ENCODE data around the gene CROCC.
"Not testable (repeated sequence)": the region's sequence is repeated elsewhere in the genome, so short reads cannot be mapped to it uniquely, and the experiment has no call there.

The CROCC gene

DNA sequence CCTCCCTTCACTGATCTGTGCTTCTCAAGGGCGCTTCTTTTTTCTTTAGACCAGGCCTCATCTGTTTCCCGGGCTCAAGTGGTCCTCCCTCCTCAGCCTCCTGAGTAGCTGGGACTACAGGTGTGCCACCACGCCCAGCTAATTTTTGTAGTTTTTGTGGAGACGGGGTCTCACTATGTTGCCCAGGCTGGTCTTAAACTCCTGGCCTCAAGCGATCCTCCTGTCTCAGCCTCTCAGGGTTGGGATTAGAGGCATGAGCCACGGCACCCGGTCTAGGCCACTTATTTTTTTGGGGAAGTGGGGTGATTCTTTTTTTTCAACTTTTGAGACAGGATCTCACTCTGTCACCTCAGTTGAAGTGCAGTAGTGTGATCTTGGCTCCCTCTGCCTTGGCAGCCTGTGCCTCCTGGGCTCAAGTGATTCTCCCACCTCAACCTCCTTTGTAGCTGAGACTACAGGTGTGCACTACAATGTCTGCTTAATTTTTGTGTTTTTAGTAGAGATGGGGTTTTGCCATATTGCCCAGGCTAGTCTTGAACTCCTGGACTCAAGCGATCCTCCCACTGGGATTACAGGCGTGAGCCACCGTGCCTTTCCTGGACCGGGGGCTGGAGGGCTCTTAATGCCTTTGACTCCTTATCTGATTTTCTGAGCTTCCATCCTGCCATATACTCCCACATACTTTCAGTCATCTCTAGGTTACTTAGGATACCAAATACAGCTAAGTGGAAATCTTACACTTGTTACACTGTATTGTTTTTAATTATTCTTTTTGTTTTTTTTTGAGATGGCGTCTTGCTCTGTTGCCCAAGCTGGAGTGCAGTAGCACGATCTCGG lies 39.8 kb downstream of the CROCC start:
- no peak for DNase-seq (ENCODE audit: low read depth)
- TF ChIP-seq CTCF (conservative IDR thresholded peaks at IDR 0.05; ENCODE audit: control insufficient read depth, insufficient read depth, low read depth, low read length) = no peak
- peak overlapping the region; percentile 15 for H3K4me3 ChIP-seq (ENCODE audit: control insufficient read depth, low read depth, low read length)

GRCh38 chr1:16964169-16964568 lies 42.4 kb downstream of the CROCC start:
- H3K4me3 ChIP-seq (ENCODE audit: control insufficient read depth, low read depth, low read length); DNase-seq (ENCODE audit: low read depth): not testable (repeated sequence)

GRCh38 chr1:16965486-16966067 lies 43.8 kb downstream of the CROCC start:
- no peak for TF ChIP-seq CTCF (conservative IDR thresholded peaks at IDR 0.05; ENCODE audit: control insufficient read depth, insufficient read depth, low read depth, low read length)
- DNase-seq (ENCODE audit: low read depth) = no peak

DNA sequence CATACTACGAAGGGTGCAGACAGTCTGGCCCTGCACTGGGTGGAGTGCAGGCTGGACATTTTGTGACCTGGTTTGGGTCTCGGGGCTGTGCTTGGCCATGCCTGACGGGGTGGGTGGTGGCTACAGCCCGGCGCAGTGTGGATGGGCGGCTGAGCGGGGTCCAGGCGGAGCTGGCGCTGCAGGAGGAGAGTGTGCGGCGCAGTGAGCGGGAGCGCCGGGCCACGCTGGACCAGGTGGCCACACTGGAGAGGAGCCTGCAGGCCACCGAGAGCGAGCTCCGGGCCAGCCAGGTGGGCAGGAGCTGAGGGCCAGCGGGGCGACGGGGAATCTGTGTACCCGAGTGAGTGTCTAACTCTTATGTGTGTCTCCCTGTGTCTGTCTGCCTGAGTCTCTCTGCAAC lies 44.6 kb downstream of the CROCC start:
- H3K4me3 ChIP-seq (ENCODE audit: control insufficient read depth, low read depth, low read length) = no peak overlapping the region
- no peak for DNase-seq (ENCODE audit: low read depth)
- TF ChIP-seq CTCF (conservative IDR thresholded peaks at IDR 0.05; ENCODE audit: control insufficient read depth, insufficient read depth, low read depth, low read length) = no peak

More at GRCh38 chr1:16965486-16966067, 43.8 kb downstream of the CROCC start:
- no peak overlapping the region for H3K4me3 ChIP-seq (ENCODE audit: control insufficient read depth, low read depth, low read length)

DNA sequence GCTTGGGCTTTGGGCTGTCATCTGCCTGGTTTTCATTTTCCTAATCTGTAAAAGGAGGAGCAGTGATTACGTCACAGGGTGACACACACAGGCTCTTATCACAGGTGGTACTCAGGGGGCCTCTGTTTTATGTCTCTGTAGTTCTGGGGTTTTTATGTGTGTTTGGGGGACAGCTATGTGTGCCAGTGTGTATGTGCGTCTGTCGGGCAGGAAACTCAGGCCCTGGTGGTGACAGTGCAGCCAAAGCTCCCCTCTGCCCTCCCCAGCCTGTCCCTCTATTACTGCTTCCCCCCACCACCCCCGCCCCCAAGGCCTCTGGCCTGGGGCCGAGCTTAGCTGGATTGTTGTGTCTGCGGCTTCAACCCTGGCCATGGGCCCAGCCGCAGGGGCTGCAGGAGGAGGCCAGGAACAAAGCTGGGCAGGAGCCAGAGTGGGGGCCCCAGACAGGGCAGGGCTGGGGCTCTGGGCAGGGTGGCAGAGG lies 45.4 kb downstream of the CROCC start:
- DNase-seq (ENCODE audit: low read depth) = peak; percentile 48
- no peak for TF ChIP-seq CTCF (conservative IDR thresholded peaks at IDR 0.05; ENCODE audit: control insufficient read depth, insufficient read depth, low read depth, low read length)
- H3K4me3 ChIP-seq (ENCODE audit: control insufficient read depth, low read depth, low read length) = no peak overlapping the region

GRCh38 chr1:16967962-16968361 lies 46.2 kb downstream of the CROCC start:
- H3K4me3 ChIP-seq (ENCODE audit: control insufficient read depth, low read depth, low read length) = no peak overlapping the region
- TF ChIP-seq CTCF (conservative IDR thresholded peaks at IDR 0.05; ENCODE audit: control insufficient read depth, insufficient read depth, low read depth, low read length) = no peak
- no peak for DNase-seq (ENCODE audit: low read depth)

- DNase-seq (ENCODE audit: low read depth) = no peak
- H3K4me3 ChIP-seq (ENCODE audit: control insufficient read depth, low read depth, low read length) = no peak overlapping the region
- TF ChIP-seq CTCF (conservative IDR thresholded peaks at IDR 0.05; ENCODE audit: control insufficient read depth, insufficient read depth, low read depth, low read length) = no peak
These were observed 46.6 kb downstream of the CROCC start for GRCh38 chr1:16968372-16968771.

All from fibroblast of mammary gland (primary cell).